RPMI7951 (cell line): ENCODE measurements around the gene HORMAD2. TPM values are rescaled to one million over a fixed set of nuclear protein-coding genes. Genes with fewer than 3 reads are reported as not detected.
"Not testable (repeated sequence)": the region's sequence is repeated elsewhere in the genome, so short reads cannot be mapped to it uniquely, and the experiment has no call there.

Experiments used
- DNase-seq: peaks from one replicate; pipeline ENCODE4 v3.0.0-alpha.2; 2012; ENCODE audit warnings: low read depth
- total RNA-seq: library from RNA; depleted of rRNA; stranded (reverse); fragments of >200 nt; shearing (Covaris generic); gene quantifications from 2 replicates; pipeline ENCODE4 v1.2.3, GENCODE V29; 2014

The HORMAD2 gene
- total RNA-seq, 1 experiment from 2014 or later, result not detected

GRCh38 chr22:30188911-30189310, 108.6 kb downstream of the HORMAD2 start:
- no peak for DNase-seq

GRCh38 chr22:30190574-30190973, 110.3 kb downstream of the HORMAD2 start:
- no peak for DNase-seq

GRCh38 chr22:30191040-30191701, 110.9 kb downstream of the HORMAD2 start:
- DNase-seq, result no peak

GRCh38 chr22:30192427-30192826, 112.2 kb downstream of the HORMAD2 start:
- DNase-seq, result no peak

GRCh38 chr22:30193031-30193775, 112.9 kb downstream of the HORMAD2 start:
- DNase-seq, result no peak

GRCh38 chr22:30195245-30196140, 115.2 kb downstream of the HORMAD2 start:
- peak; percentile 79 for DNase-seq

GRCh38 chr22:30196141-30196879, 116.0 kb downstream of the HORMAD2 start:
- DNase-seq, result peak; percentile 99

- no peak for DNase-seq
These were observed 116.6 kb downstream of the HORMAD2 start for GRCh38 chr22:30196880-30197336.

GRCh38 chr22:30197389-30197788, 117.1 kb downstream of the HORMAD2 start:
- DNase-seq, result no peak

- DNase-seq, result no peak
These were observed 118.0 kb downstream of the HORMAD2 start for GRCh38 chr22:30198152-30198825.

GRCh38 chr22:30198921-30199320, 118.7 kb downstream of the HORMAD2 start:
- DNase-seq, result no peak

- DNase-seq, result not testable (repeated sequence)
These were observed 120.6 kb downstream of the HORMAD2 start for GRCh38 chr22:30200905-30201304.

GRCh38 chr22:30201945-30202344, 121.7 kb downstream of the HORMAD2 start:
- peak; percentile 65 for DNase-seq

- no peak for DNase-seq
These were observed 122.3 kb downstream of the HORMAD2 start for GRCh38 chr22:30202531-30203006.

- DNase-seq, result peak; percentile 93
These were observed 123.9 kb downstream of the HORMAD2 start for GRCh38 chr22:30204015-30204741.

GRCh38 chr22:30204742-30205111, 124.5 kb downstream of the HORMAD2 start:
- peak; percentile 96 for DNase-seq

- DNase-seq, result peak; percentile 99
These were observed 125.2 kb downstream of the HORMAD2 start for GRCh38 chr22:30205281-30206115.

GRCh38 chr22:30206944-30207343, 126.7 kb downstream of the HORMAD2 start:
- peak; percentile 96 for DNase-seq
